Fibroblast of villous mesenchyme (primary cell): ENCODE measurements around the gene DISC1. TPM values are rescaled to one million over a fixed set of nuclear protein-coding genes. Genes with fewer than 3 reads are reported as not detected.

Experiments used
- DNase-seq: peaks from one replicate; pipeline ENCODE4 v3.0.0-alpha.2; 2010; ENCODE audit warnings: low read depth
- H3K4me3 ChIP-seq: 2 replicates; pipeline ENCODE4 v1.5.1; 2011; ENCODE audit warnings: low read depth, mild to moderate bottlenecking, low read length
- CTCF ChIP-seq: IDR thresholded peaks from 2 replicates; pipeline ENCODE4 v1.5.1; 2012; ENCODE audit warnings: low read depth, mild to moderate bottlenecking, low read length; ENCODE audit not compliant: insufficient read depth
- total RNA-seq: library from RNA; depleted of rRNA; stranded (reverse); fragments of >200 nt; gene quantifications from 2 replicates; pipeline ENCODE4 v1.2.3, GENCODE V29; 2012

Gene DISC1
- total RNA-seq, 1 donor: 9.9 TPM

GRCh38 chr1:231860221-231861088, 233.9 kb downstream of the DISC1 start:
- no peak for DNase-seq
- no peak overlapping the region for H3K4me3 ChIP-seq

GRCh38 chr1:231861541-231862481, 235.2 kb downstream of the DISC1 start:
- DNase-seq: peak; percentile 58
- no peak for TF ChIP-seq CTCF
- no peak overlapping the region for H3K4me3 ChIP-seq

More at GRCh38 chr1:231860221-231861088, 233.9 kb downstream of the DISC1 start:
- no peak for TF ChIP-seq CTCF

- no peak for DNase-seq
- no peak for TF ChIP-seq CTCF
- no peak overlapping the region for H3K4me3 ChIP-seq
Measured at GRCh38 chr1:231862611-231863010, 236.0 kb downstream of the DISC1 start.

- H3K4me3 ChIP-seq: no peak overlapping the region
- peak; percentile 61 for DNase-seq
- no peak for TF ChIP-seq CTCF
Measured at GRCh38 chr1:231865331-231865730, 238.7 kb downstream of the DISC1 start.

GRCh38 chr1:231866392-231867331, 240.1 kb downstream of the DISC1 start:
- peak; percentile 69 for DNase-seq
- no peak overlapping the region for H3K4me3 ChIP-seq
- peak; percentile 84 for TF ChIP-seq CTCF

GRCh38 chr1:231867607-231868006, 241.0 kb downstream of the DISC1 start:
- H3K4me3 ChIP-seq: no peak overlapping the region
- no peak for TF ChIP-seq CTCF
- DNase-seq: peak; percentile 15
